ENCODE measurements around the gene EPB42. TPM values are rescaled to one million over a fixed set of nuclear protein-coding genes. Genes with fewer than 3 reads are reported as not detected.

Gene EPB42
- total RNA-seq, 1 experiment from 2014 or later = 0.10 TPM

GRCh38 chr15:43212951-43213350, 7.9 kb downstream of the EPB42 start:
- H3K4me1 ChIP-seq (ENCODE audit: control insufficient read depth, insufficient read depth, low read length) = no peaks in the 10 kb centered on the region
- TF ChIP-seq TCF7L2 (IDR thresholded peaks at IDR 0.05; ENCODE audit: low read depth, low read length) (no peak), CTCF (IDR thresholded peaks at IDR 0.05) (no peak), REST (IDR thresholded peaks at IDR 0.05; ENCODE audit: insufficient read depth in 1 of 2, low read depth in 2 of 2, low read length in 1 of 2) (no peak), POLR2AphosphoS5 (IDR thresholded peaks at IDR 0.05; ENCODE audit: low read depth, low read length) (no peak), SIN3A (IDR thresholded peaks at IDR 0.05; ENCODE audit: borderline replicate concordance, insufficient read depth, low read depth, low read length) (no peak)
- no peak overlapping the region for H3K4me3 ChIP-seq (ENCODE audit: low read depth in 2 of 2, low read length in 2 of 2)
- no peak for DNase-seq (ENCODE audit: low read depth, low spot score)
- POLR2A ChIA-PET = interaction anchor here (0.7 kb wide), 1 partner anchor 54 kb away, joined by 5 read pairs; the partner anchor contains the start of gene TGM5
- in situ Hi-C loops (cut with HindIII; ENCODE audit: low pct_unique_long_range_greater_than_20kb, low sequenced_read_pairs) (no loop called here), intact Hi-C loops (cut with micrococcal nuclease; ENCODE audit: unreplicated experiment) (no loop called here)
- H3K27ac ChIP-seq (ENCODE audit: low read length) = no peak overlapping the region
- no TSS peak for BruUV-seq (replicated peaks)
- CTCF ChIA-PET = no interaction called here
- no peaks in the 10 kb centered on the region for H3K36me3 ChIP-seq (ENCODE audit: control insufficient read depth, insufficient read depth, low read length)
- ATAC-seq = no peak
- no peaks in the 10 kb centered on the region for H3K9me3 ChIP-seq (ENCODE audit: control insufficient read depth, insufficient read depth, low read depth, low read length)
- no peaks in the 10 kb centered on the region for H3K27me3 ChIP-seq (ENCODE audit: control insufficient read depth, insufficient read depth, low read length)

- no peak for DNase-seq (ENCODE audit: low read depth, low spot score)
- CTCF ChIA-PET = no interaction called here
- intact Hi-C loops (cut with micrococcal nuclease; ENCODE audit: unreplicated experiment) = no loop called here
- Histone ChIP-seq H3K9me3 (ENCODE audit: control insufficient read depth, insufficient read depth, low read depth, low read length) (no peaks in the 10 kb centered on the region), H3K4me1 (ENCODE audit: control insufficient read depth, insufficient read depth, low read length) (no peaks in the 10 kb centered on the region), H3K27ac (ENCODE audit: low read length) (no peak overlapping the region), H3K4me3 (ENCODE audit: low read depth in 2 of 2, low read length in 2 of 2) (no peak overlapping the region), H3K36me3 (ENCODE audit: control insufficient read depth, insufficient read depth, low read length) (no peaks in the 10 kb centered on the region), H3K27me3 (ENCODE audit: control insufficient read depth, insufficient read depth, low read length) (no peaks in the 10 kb centered on the region)
- no TSS peak for BruUV-seq (replicated peaks)
- TF ChIP-seq SIN3A (IDR thresholded peaks at IDR 0.05; ENCODE audit: borderline replicate concordance, insufficient read depth, low read depth, low read length) (no peak), TCF7L2 (IDR thresholded peaks at IDR 0.05; ENCODE audit: low read depth, low read length) (no peak), POLR2AphosphoS5 (IDR thresholded peaks at IDR 0.05; ENCODE audit: low read depth, low read length) (no peak), REST (IDR thresholded peaks at IDR 0.05; ENCODE audit: insufficient read depth in 1 of 2, low read depth in 2 of 2, low read length in 1 of 2) (no peak), CTCF (IDR thresholded peaks at IDR 0.05) (no peak)
- ATAC-seq = no peak
- POLR2A ChIA-PET = interaction anchor here (0.7 kb wide), 1 partner anchor 54 kb away, joined by 5 read pairs; the partner anchor contains the start of gene TGM5
- in situ Hi-C loops (cut with HindIII; ENCODE audit: low pct_unique_long_range_greater_than_20kb, low sequenced_read_pairs) = no loop called here
These were observed 8.5 kb downstream of the EPB42 start for GRCh38 chr15:43212299-43212698.
